ENCODE results near the gene FANCC.
"Not testable (repeated sequence)": the region's sequence is repeated elsewhere in the genome, so short reads cannot be mapped to it uniquely, and the experiment has no call there.

The FANCC gene

GRCh38 chr9:95272830-95273229 lies 44.7 kb downstream of the FANCC start:
- Histone ChIP-seq H3K4me1 (ENCODE audit: control insufficient read depth in 5 of 5, insufficient read depth in 5 of 5, low read length in 5 of 5) (no peaks in the 10 kb centered on the region), H3K4me3 (ENCODE audit: low read depth in 1 of 5, low read length in 5 of 5) (no peak overlapping the region), H3K36me3 (ENCODE audit: control insufficient read depth in 5 of 5, insufficient read depth in 5 of 5, low read length in 5 of 5) (no peaks in the 10 kb centered on the region), H3K27me3 (ENCODE audit: control insufficient read depth in 5 of 5, insufficient read depth in 4 of 5, low read length in 5 of 5) (no peaks in the 10 kb centered on the region), H3K27ac (ENCODE audit: low read depth, low read length) (no peak overlapping the region), H3K9ac (ENCODE audit: low read length in 5 of 5) (no peak overlapping the region), H3K9me3 (ENCODE audit: control insufficient read depth in 5 of 5, low read length in 5 of 5) (peaks cover 0 to 2% (median 0%) of the 10 kb centered on the region in 5 donors)

- H3K27ac ChIP-seq (ENCODE audit: low read depth, low read length): no peak overlapping the region
- H3K27me3 ChIP-seq (ENCODE audit: control insufficient read depth in 5 of 5, insufficient read depth in 4 of 5, low read length in 5 of 5): no peaks in the 10 kb centered on the region
- no peaks in the 10 kb centered on the region for H3K4me1 ChIP-seq (ENCODE audit: control insufficient read depth in 5 of 5, insufficient read depth in 5 of 5, low read length in 5 of 5)
- H3K9ac ChIP-seq (ENCODE audit: low read length in 5 of 5): no peak overlapping the region
- H3K9me3 ChIP-seq (ENCODE audit: control insufficient read depth in 5 of 5, low read length in 5 of 5): peaks cover 0 to 2% (median 0%) of the 10 kb centered on the region in 5 donors
- no peak overlapping the region for H3K4me3 ChIP-seq (ENCODE audit: low read depth in 1 of 5, low read length in 5 of 5)
- H3K36me3 ChIP-seq (ENCODE audit: control insufficient read depth in 5 of 5, insufficient read depth in 5 of 5, low read length in 5 of 5): no peaks in the 10 kb centered on the region
These were observed 46.7 kb downstream of the FANCC start for GRCh38 chr9:95270790-95271189.

GRCh38 chr9:95269803-95270773 lies 47.4 kb downstream of the FANCC start:
- H3K27me3 ChIP-seq (ENCODE audit: control insufficient read depth in 5 of 5, insufficient read depth in 4 of 5, low read length in 5 of 5); H3K4me3 ChIP-seq (ENCODE audit: low read depth in 1 of 5, low read length in 5 of 5); H3K4me1 ChIP-seq (ENCODE audit: control insufficient read depth in 5 of 5, insufficient read depth in 5 of 5, low read length in 5 of 5); H3K27ac ChIP-seq (ENCODE audit: low read depth, low read length); H3K9me3 ChIP-seq (ENCODE audit: control insufficient read depth in 5 of 5, low read length in 5 of 5); H3K9ac ChIP-seq (ENCODE audit: low read length in 5 of 5); H3K36me3 ChIP-seq (ENCODE audit: control insufficient read depth in 5 of 5, insufficient read depth in 5 of 5, low read length in 5 of 5): not testable (repeated sequence)

- no peak overlapping the region for H3K9ac ChIP-seq (ENCODE audit: low read length in 5 of 5)
- H3K9me3 ChIP-seq (ENCODE audit: control insufficient read depth in 5 of 5, low read length in 5 of 5): peaks cover 0 to 2% (median 0%) of the 10 kb centered on the region in 5 donors
- no peaks in the 10 kb centered on the region for H3K4me1 ChIP-seq (ENCODE audit: control insufficient read depth in 5 of 5, insufficient read depth in 5 of 5, low read length in 5 of 5)
- no peaks in the 10 kb centered on the region for H3K36me3 ChIP-seq (ENCODE audit: control insufficient read depth in 5 of 5, insufficient read depth in 5 of 5, low read length in 5 of 5)
- H3K27ac ChIP-seq (ENCODE audit: low read depth, low read length): no peak overlapping the region
- H3K4me3 ChIP-seq (ENCODE audit: low read depth in 1 of 5, low read length in 5 of 5): no peak overlapping the region
- H3K27me3 ChIP-seq (ENCODE audit: control insufficient read depth in 5 of 5, insufficient read depth in 4 of 5, low read length in 5 of 5): no peaks in the 10 kb centered on the region
These were observed 48.8 kb downstream of the FANCC start for GRCh38 chr9:95268681-95269080.

GRCh38 chr9:95266649-95267048 lies 50.9 kb downstream of the FANCC start:
- Histone ChIP-seq H3K27me3 (ENCODE audit: control insufficient read depth in 5 of 5, insufficient read depth in 4 of 5, low read length in 5 of 5) (no peaks in the 10 kb centered on the region), H3K27ac (ENCODE audit: low read depth, low read length) (no peak overlapping the region), H3K4me1 (ENCODE audit: control insufficient read depth in 5 of 5, insufficient read depth in 5 of 5, low read length in 5 of 5) (no peaks in the 10 kb centered on the region), H3K9me3 (ENCODE audit: control insufficient read depth in 5 of 5, low read length in 5 of 5) (peaks cover 0 to 2% (median 0%) of the 10 kb centered on the region in 5 donors), H3K9ac (ENCODE audit: low read length in 5 of 5) (no peak overlapping the region), H3K36me3 (ENCODE audit: control insufficient read depth in 5 of 5, insufficient read depth in 5 of 5, low read length in 5 of 5) (no peaks in the 10 kb centered on the region), H3K4me3 (ENCODE audit: low read depth in 1 of 5, low read length in 5 of 5) (no peak overlapping the region)

- Histone ChIP-seq H3K27me3 (ENCODE audit: control insufficient read depth in 5 of 5, insufficient read depth in 4 of 5, low read length in 5 of 5) (no peaks in the 10 kb centered on the region), H3K4me3 (ENCODE audit: low read depth in 1 of 5, low read length in 5 of 5) (no peak overlapping the region), H3K4me1 (ENCODE audit: control insufficient read depth in 5 of 5, insufficient read depth in 5 of 5, low read length in 5 of 5) (no peaks in the 10 kb centered on the region)
These were observed 51.5 kb downstream of the FANCC start for GRCh38 chr9:95265960-95266359.

GRCh38 chr9:95264954-95265615 lies 52.4 kb downstream of the FANCC start:
- H3K27me3 ChIP-seq (ENCODE audit: control insufficient read depth in 5 of 5, insufficient read depth in 4 of 5, low read length in 5 of 5): no peaks in the 10 kb centered on the region
- no peak overlapping the region for H3K27ac ChIP-seq (ENCODE audit: low read depth, low read length)
- H3K36me3 ChIP-seq (ENCODE audit: control insufficient read depth in 5 of 5, insufficient read depth in 5 of 5, low read length in 5 of 5): no peaks in the 10 kb centered on the region
- no peak overlapping the region for H3K9ac ChIP-seq (ENCODE audit: low read length in 5 of 5)
- H3K4me1 ChIP-seq (ENCODE audit: control insufficient read depth in 5 of 5, insufficient read depth in 5 of 5, low read length in 5 of 5): no peaks in the 10 kb centered on the region
- no peak overlapping the region for H3K4me3 ChIP-seq (ENCODE audit: low read depth in 1 of 5, low read length in 5 of 5)
- H3K9me3 ChIP-seq (ENCODE audit: control insufficient read depth in 5 of 5, low read length in 5 of 5): no peaks in the 10 kb centered on the region

More at GRCh38 chr9:95265960-95266359, 51.5 kb downstream of the FANCC start:
- no peak overlapping the region for H3K9ac ChIP-seq (ENCODE audit: low read length in 5 of 5)
- no peaks in the 10 kb centered on the region for H3K9me3 ChIP-seq (ENCODE audit: control insufficient read depth in 5 of 5, low read length in 5 of 5)
- H3K36me3 ChIP-seq (ENCODE audit: control insufficient read depth in 5 of 5, insufficient read depth in 5 of 5, low read length in 5 of 5): no peaks in the 10 kb centered on the region
- H3K27ac ChIP-seq (ENCODE audit: low read depth, low read length): no peak overlapping the region

GRCh38 chr9:95261890-95262289 lies 55.6 kb downstream of the FANCC start:
- Histone ChIP-seq H3K4me1 (ENCODE audit: control insufficient read depth in 5 of 5, insufficient read depth in 5 of 5, low read length in 5 of 5) (no peaks in the 10 kb centered on the region), H3K4me3 (ENCODE audit: low read depth in 1 of 5, low read length in 5 of 5) (no peak overlapping the region), H3K9me3 (ENCODE audit: control insufficient read depth in 5 of 5, low read length in 5 of 5) (no peaks in the 10 kb centered on the region), H3K36me3 (ENCODE audit: control insufficient read depth in 5 of 5, insufficient read depth in 5 of 5, low read length in 5 of 5) (no peaks in the 10 kb centered on the region), H3K27me3 (ENCODE audit: control insufficient read depth in 5 of 5, insufficient read depth in 4 of 5, low read length in 5 of 5) (no peaks in the 10 kb centered on the region), H3K9ac (ENCODE audit: low read length in 5 of 5) (no peak overlapping the region), H3K27ac (ENCODE audit: low read depth, low read length) (no peak overlapping the region)

- H3K9ac ChIP-seq (ENCODE audit: low read length in 5 of 5): no peak overlapping the region
- no peaks in the 10 kb centered on the region for H3K27me3 ChIP-seq (ENCODE audit: control insufficient read depth in 5 of 5, insufficient read depth in 4 of 5, low read length in 5 of 5)
- no peaks in the 10 kb centered on the region for H3K9me3 ChIP-seq (ENCODE audit: control insufficient read depth in 5 of 5, low read length in 5 of 5)
- H3K4me3 ChIP-seq (ENCODE audit: low read depth in 1 of 5, low read length in 5 of 5): no peak overlapping the region
- H3K4me1 ChIP-seq (ENCODE audit: control insufficient read depth in 5 of 5, insufficient read depth in 5 of 5, low read length in 5 of 5): no peaks in the 10 kb centered on the region
- peaks cover 0 to 15% (median 7%) of the 10 kb centered on the region in 5 donors for H3K36me3 ChIP-seq (ENCODE audit: control insufficient read depth in 5 of 5, insufficient read depth in 5 of 5, low read length in 5 of 5)
- no peak overlapping the region for H3K27ac ChIP-seq (ENCODE audit: low read depth, low read length)
These were observed 66.9 kb downstream of the FANCC start for GRCh38 chr9:95250462-95251221.
